Nephron (organoid): ENCODE results near the gene RAB9A.

Experiments used
- H3K27ac Mint-ChIP-seq, 3 experiments: 2 replicates each; pipeline ENCODE4 v1.8.0; 2020; ENCODE audit warnings: mixed read lengths in 3 of 3, mild to moderate bottlenecking in 2 of 3, moderate library complexity in 1 of 3
- H3K27me3 Mint-ChIP-seq: 2 replicates; pipeline ENCODE4 v1.8.0; 2021; ENCODE audit warnings: low read depth, mild to moderate bottlenecking, moderate library complexity, mixed read lengths
- H3K36me3 Mint-ChIP-seq: 2 replicates; pipeline ENCODE4 v1.8.0; 2020; ENCODE audit warnings: low read depth, mixed read lengths
- H3K4me1 Mint-ChIP-seq: 2 replicates; pipeline ENCODE4 v1.8.0; 2020; ENCODE audit warnings: mixed read lengths
- H3K4me3 Mint-ChIP-seq, 3 experiments: 2 replicates each; pipeline ENCODE4 v1.8.0; 2020; ENCODE audit warnings: mild to moderate bottlenecking in 3 of 3, mixed read lengths in 3 of 3, moderate library complexity in 2 of 3
- H3K9me3 Mint-ChIP-seq: 2 replicates; pipeline ENCODE4 v1.8.0; 2020; ENCODE audit warnings: mixed read lengths
- TF ChIP-seq, protein P1 (sequence below), 3 experiments: fragments of 200-600 bp; sonication (generic); IDR thresholded peaks; one replicate each; pipeline ENCODE4 v1.5.0; 2021; ENCODE audit warnings: antibody characterized with exemption in 3 of 3; ENCODE audit not compliant: unreplicated experiment in 3 of 3

RAB9A gene

DNA sequence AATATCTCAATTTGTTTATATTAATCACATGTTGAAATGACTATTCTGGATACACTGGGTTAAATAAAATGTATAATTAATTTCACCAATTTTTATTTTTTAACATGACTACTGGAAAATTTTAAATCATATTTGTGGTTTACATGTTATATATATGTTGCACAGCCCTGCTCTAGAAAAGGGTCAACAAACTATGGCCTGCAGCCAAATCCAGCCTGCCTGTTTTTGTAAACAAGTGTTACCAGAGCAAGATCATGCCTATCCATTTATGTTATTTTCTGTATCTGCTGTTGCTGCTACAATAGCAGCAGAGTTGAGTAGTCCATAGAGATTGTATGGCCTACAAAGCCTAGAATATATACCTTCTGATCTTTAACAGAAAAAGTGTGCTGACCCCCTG is 34.8 kb upstream of the RAB9A start:
- H3K9me3 Mint-ChIP-seq: no peaks in the 10 kb centered on the region
- no peaks in the 10 kb centered on the region for H3K36me3 Mint-ChIP-seq
- H3K4me1 Mint-ChIP-seq: peaks cover 14% of the 10 kb centered on the region
- H3K27me3 Mint-ChIP-seq: no peaks in the 10 kb centered on the region
- H3K4me3 Mint-ChIP-seq: peak overlapping the region in 2 of 3 experiments; percentile 56 to 94
- peak overlapping the region in 2 of 3 experiments; percentile 45 to 95 for H3K27ac Mint-ChIP-seq
- TF ChIP-seq, protein P1, sequence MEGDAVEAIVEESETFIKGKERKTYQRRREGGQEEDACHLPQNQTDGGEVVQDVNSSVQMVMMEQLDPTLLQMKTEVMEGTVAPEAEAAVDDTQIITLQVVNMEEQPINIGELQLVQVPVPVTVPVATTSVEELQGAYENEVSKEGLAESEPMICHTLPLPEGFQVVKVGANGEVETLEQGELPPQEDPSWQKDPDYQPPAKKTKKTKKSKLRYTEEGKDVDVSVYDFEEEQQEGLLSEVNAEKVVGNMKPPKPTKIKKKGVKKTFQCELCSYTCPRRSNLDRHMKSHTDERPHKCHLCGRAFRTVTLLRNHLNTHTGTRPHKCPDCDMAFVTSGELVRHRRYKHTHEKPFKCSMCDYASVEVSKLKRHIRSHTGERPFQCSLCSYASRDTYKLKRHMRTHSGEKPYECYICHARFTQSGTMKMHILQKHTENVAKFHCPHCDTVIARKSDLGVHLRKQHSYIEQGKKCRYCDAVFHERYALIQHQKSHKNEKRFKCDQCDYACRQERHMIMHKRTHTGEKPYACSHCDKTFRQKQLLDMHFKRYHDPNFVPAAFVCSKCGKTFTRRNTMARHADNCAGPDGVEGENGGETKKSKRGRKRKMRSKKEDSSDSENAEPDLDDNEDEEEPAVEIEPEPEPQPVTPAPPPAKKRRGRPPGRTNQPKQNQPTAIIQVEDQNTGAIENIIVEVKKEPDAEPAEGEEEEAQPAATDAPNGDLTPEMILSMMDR (IDR thresholded peaks at IDR 0.05; ENCODE audit: unreplicated experiment in 3 of 3): no peak

DNA sequence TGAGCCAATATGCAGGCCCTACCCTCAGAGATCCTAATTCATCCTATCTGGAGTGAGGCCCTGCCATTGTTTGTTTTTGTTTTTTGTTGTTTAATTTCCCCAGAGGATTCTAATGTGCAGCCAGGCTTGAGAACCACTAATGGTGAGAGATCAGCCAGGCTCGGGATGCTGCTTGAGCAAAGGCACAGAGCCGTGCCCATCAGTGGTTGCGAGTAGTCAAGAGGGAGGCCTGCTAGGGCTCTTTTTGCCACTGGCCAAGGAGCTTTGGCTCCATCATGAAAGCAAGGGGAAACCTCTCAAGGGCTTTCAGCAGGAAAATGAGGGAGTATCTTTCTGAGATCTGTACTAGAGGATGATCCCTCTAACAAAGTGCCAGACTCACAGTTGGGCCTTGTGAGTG is 33.3 kb upstream of the RAB9A start:
- H3K9me3 Mint-ChIP-seq: no peaks in the 10 kb centered on the region
- H3K27ac Mint-ChIP-seq: no peak overlapping the region
- H3K4me3 Mint-ChIP-seq: no peak overlapping the region
- peaks cover 5% of the 10 kb centered on the region for H3K36me3 Mint-ChIP-seq
- TF ChIP-seq, protein P1 (IDR thresholded peaks at IDR 0.05; ENCODE audit: unreplicated experiment in 3 of 3): no peak
- H3K4me1 Mint-ChIP-seq: peaks cover 7% of the 10 kb centered on the region
- H3K27me3 Mint-ChIP-seq: no peaks in the 10 kb centered on the region

DNA sequence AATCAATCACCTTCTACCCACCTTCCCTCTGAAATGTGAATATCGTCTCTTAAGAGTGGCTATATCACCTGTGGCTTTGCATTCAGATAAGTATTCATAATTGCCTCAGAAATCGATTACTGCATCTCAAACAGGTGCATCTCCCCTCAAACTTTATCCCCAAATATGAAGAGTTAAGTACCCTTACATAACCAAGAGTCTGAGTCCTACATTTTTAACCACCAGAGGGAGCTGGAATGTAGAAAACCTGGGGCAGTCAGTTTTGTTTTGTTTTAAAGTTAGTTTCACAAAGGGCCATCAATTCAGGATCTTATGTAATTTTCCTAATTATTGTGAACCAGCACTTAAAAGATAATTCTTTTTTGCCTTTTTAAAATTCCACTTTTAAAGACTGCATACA is 30.3 kb upstream of the RAB9A start:
- H3K4me1 Mint-ChIP-seq: peaks cover 9% of the 10 kb centered on the region
- H3K36me3 Mint-ChIP-seq: peaks cover 21% of the 10 kb centered on the region
- no peaks in the 10 kb centered on the region for H3K27me3 Mint-ChIP-seq
- TF ChIP-seq, protein P1 (IDR thresholded peaks at IDR 0.05; ENCODE audit: unreplicated experiment in 3 of 3): peak; percentile 58 to 67 (median 61)
- peak overlapping the region; percentile 34 to 82 (median 67) for H3K27ac Mint-ChIP-seq
- H3K9me3 Mint-ChIP-seq: peaks cover 3% of the 10 kb centered on the region
- no peak overlapping the region for H3K4me3 Mint-ChIP-seq

DNA sequence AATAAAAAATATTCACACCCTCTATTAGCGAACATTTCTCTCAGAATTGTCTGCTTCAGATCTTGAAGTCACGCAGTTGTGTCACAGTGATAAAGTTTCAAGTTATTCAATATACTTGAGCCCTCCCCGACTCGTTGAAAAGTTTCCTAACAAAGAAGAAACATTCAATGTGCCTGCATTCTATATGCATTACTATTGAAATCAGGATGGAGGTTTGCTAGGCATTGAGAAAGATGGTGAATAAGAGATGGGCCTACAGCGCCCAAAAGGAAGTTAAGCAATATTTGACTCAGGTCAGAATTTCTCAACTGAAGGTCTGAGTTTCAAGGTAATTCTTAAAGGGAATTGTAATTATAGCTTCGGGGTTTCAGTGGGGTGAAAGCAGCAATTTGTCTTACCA is 29.9 kb upstream of the RAB9A start:
- H3K4me1 Mint-ChIP-seq: peaks cover 9% of the 10 kb centered on the region
- H3K4me3 Mint-ChIP-seq: no peak overlapping the region
- H3K9me3 Mint-ChIP-seq: peaks cover 3% of the 10 kb centered on the region
- no peaks in the 10 kb centered on the region for H3K27me3 Mint-ChIP-seq
- H3K27ac Mint-ChIP-seq: peak overlapping the region; percentile 34 to 82 (median 67)
- H3K36me3 Mint-ChIP-seq: peaks cover 26% of the 10 kb centered on the region
- TF ChIP-seq, protein P1 (IDR thresholded peaks at IDR 0.05; ENCODE audit: unreplicated experiment in 3 of 3): no peak

DNA sequence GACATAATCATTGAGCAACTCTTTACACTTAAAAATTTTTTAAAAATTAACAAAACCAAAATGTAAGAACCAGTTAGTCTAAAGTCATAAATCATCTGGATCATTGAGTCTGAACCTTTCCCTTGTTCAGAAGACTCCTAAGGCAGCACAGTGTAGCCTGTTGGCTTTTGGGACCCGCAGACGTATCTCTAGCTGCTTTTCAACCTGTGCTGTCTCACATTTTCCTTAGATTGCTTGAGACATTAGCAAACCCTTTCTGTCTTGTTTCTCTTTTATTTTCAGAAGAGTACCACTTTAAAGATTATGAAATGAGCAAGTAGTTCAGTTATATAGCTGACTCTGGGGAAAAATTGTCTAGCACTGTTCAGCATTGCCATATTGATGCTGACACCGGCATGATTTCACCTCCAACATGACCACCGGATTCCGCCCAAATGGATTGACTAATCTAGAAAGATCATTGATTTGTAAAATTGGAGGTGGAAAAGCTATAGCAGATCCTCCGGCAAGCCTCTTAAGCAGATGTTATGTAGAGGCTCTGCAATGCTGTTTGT is 27.1 kb upstream of the RAB9A start:
- peak overlapping the region; percentile 60 to 86 (median 83) for H3K27ac Mint-ChIP-seq
- peaks cover 3% of the 10 kb centered on the region for H3K9me3 Mint-ChIP-seq
- TF ChIP-seq, protein P1 (IDR thresholded peaks at IDR 0.05; ENCODE audit: unreplicated experiment in 3 of 3): no peak
- H3K4me3 Mint-ChIP-seq: peak overlapping the region in 1 of 3 experiments; percentile 17
- H3K36me3 Mint-ChIP-seq: peaks cover 33% of the 10 kb centered on the region
- H3K4me1 Mint-ChIP-seq: peaks cover 9% of the 10 kb centered on the region
- no peaks in the 10 kb centered on the region for H3K27me3 Mint-ChIP-seq

DNA sequence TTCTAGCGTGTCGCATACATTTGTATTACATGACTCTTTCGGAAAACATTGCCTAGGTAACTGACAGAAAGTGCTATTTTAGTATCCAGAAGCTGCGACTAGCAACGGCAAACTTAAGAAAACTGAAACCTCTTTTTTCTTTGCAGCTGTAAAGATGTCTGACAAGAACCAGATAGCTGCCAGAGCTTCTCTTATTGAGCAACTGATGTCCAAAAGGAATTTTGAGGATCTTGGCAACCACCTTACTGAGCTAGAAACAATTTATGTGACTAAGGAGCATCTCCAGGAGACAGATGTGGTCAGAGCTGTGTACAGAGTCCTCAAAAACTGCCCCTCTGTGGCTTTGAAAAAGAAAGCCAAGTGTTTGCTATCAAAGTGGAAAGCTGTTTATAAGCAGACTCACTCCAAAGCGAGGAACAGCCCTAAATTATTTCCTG is 26.6 kb upstream of the RAB9A start:
- H3K4me3 Mint-ChIP-seq: peak overlapping the region in 1 of 3 experiments; percentile 17
- peaks cover 33% of the 10 kb centered on the region for H3K36me3 Mint-ChIP-seq
- H3K27me3 Mint-ChIP-seq: no peaks in the 10 kb centered on the region
- peaks cover 3% of the 10 kb centered on the region for H3K9me3 Mint-ChIP-seq
- H3K4me1 Mint-ChIP-seq: peaks cover 9% of the 10 kb centered on the region
- peak overlapping the region; percentile 60 to 86 (median 83) for H3K27ac Mint-ChIP-seq
- TF ChIP-seq, protein P1 (IDR thresholded peaks at IDR 0.05; ENCODE audit: unreplicated experiment in 3 of 3): no peak
